Measurements from ENCODE around the gene MPP1.
"Not testable (repeated sequence)": the region's sequence is repeated elsewhere in the genome, so short reads cannot be mapped to it uniquely, and the experiment has no call there.

Gene MPP1

DNA sequence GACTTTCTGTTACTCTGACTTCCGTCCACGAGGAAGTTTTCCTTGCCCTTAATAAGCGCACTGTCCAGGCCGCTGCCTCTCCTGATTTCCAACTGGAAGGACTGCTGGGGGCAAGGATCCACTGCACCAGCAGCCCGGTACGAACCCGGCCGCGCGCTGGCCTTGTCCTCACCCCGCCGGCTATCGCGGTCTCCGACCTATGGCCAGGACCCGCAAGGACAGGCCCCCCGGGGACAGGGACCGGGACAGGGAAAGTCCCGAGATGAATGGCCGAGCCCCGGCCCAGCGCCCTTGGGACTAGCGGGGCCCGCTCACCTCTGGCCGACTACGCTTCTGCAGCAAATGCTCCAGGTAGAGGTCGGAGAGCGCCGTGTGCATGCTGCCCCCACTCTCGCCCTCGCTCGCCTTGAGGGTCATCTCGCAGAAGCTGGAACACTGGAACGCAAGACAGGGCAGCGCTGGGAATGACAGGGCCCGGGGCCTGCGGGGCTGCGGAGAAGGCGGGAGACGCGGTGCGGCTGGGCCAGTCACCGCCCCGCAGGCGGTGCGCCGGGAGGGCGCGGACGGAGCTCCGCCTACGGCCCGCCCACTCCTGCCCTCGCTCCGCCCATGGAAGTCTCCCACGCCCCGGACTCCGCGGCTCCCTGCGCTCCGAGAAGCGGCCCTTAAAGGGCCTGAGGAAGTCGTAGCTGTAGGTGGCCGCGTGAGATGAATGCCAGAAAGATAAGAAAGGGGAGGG lies at the start of gene MPP1:
MPP1 (minus strand) TSS at position 529 of the 739 bp plus-strand sequence; CDS start at position 417, 112 bp downstream.
- DNase-seq, result peak; percentile 72

GRCh38 chrX:154850957-154851611 lies 45.8 kb upstream of the MPP1 start:
- no peak for DNase-seq

- no peak for DNase-seq
These were observed 35.6 kb upstream of the MPP1 start for GRCh38 chrX:154840856-154841255.

DNA sequence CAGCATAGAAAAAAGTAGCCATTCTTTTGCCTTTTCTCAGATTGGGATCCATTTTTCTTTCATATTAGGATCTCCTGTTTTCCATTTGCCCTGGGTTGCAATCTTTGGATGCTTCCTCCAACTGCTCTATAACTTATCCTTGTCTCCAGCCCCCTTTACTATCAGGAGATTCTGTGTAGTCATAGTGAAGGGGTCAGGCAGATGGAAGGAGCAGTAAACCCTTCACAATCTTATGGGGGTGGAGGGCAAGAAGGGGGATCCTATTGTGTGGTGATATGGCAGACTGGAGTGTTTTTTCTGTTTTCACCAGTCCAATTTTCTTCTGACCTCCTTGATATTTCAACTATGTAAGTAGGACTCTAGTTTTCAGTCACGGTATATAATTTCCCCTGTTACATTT lies 30.9 kb upstream of the MPP1 start:
- DNase-seq, result no peak

GRCh38 chrX:154834562-154834961 lies 29.3 kb upstream of the MPP1 start, which contains the start of gene SMIM9:
Gene SMIM9, minus strand, starts transcription at chrX:154834662. Its CDS starts 3,806 bp downstream, at chrX:154830856.
- DNase-seq, result no peak

DNA sequence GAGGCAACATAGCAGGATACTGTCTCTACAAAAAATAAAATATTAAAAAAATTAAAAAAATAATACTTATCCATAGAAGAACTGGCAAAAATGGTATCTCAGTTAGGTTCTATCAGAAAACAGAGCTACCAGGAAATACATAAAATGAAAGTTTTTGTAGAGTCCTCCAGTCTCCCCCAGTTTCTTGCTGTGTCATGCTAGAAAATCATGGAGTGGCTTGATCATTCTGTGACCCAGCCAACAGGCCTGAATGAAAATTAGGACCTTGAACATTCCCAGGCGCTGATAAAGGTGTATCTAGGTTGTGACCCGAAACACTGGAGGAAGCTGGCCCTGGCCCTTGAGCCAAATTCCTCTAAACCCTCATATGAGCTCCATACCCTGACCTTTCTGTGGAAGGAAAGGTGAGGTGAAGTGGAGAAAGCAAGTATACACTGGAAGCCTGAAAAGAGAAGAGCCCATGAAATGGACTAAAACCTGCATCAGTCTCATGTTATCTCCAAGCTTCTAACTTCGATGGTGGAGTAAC lies 28.5 kb upstream of the MPP1 start:
- DNase-seq, result no peak

DNA sequence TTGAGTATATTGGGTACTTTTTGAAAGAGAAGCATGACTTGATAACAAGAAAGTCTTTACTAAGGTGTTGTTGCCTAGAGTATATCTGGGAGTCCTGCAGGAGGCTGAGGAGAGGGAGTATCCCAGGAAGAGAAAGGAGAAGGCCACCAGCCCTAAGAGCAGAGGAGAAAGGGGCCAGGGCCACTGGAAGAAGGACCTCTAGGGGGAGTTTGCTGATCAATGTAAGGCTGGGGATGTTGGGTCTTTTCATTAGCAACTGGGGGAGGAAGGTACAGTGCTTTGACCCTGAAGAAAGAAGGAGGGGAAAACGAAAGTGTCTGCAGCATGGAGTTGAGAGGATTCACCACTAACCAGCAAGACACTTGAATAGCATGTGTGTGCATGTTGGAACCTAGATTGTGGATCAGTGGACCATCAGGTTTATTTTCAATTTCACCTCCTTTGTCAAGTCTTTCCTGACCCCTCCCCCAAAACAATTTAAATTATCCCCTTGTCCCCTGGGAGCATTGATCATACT lies 24.7 kb upstream of the MPP1 start:
- no peak for DNase-seq

GRCh38 chrX:154829134-154829533 lies 23.8 kb upstream of the MPP1 start:
- no peak for DNase-seq

- DNase-seq, result no peak
These were observed 22.7 kb upstream of the MPP1 start for GRCh38 chrX:154828016-154828408.

DNA sequence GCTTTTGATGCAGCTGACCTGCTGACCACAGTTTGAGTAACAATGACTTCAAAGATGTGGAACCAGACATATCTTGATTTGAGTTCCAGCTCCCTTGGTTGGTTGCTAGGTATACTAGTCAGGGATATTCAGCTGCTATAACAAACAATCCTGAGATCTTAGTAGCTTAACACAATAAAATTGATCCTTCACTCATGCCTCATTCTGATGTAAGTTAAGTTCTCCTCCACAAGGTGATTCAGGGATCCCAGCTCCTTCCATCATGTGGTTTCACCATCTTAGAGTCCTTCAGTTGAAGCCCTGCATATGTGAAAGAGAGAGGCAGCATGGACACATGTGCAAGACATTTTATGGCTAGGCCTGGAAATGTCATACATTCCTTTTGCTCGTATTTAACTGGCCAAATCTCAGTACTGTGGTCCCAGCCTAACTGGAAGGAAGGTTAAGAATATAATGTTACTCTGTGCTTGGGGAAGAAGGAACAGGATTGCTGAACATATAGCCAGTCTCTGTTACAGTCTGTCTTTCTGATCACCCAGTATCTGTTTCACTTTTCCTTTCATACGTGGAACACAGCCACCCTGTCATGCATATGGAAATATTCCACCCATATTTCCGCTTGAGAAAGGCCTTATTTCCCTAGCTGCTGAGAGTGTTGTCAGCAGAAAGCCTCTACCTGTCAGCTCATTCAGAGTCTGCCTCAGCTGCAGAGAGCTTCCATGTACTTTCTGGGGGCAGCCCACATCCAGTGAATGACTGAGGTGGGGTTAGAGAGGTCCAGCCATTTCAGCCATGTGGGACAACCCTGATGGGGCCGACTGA lies 22.1 kb upstream of the MPP1 start:
- no peak for DNase-seq

DNA sequence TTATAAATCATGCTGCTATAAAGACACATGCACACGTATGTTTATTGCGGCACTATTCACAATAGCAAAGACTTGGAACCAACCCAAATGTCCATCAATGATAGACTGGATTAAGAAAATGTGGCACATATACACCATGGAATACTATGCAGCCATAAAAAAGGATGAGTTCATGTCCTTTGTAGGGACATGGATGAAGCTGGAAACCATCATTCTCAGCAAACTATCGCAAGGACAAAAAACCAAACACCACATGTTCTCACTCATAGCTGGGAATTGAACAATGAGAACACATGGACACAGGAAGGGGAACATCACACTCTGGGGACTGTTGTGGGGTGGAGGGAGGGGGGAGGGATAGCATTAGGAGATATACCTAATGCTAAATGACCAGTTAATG lies 20.3 kb upstream of the MPP1 start:
- not testable (repeated sequence) for DNase-seq

DNA sequence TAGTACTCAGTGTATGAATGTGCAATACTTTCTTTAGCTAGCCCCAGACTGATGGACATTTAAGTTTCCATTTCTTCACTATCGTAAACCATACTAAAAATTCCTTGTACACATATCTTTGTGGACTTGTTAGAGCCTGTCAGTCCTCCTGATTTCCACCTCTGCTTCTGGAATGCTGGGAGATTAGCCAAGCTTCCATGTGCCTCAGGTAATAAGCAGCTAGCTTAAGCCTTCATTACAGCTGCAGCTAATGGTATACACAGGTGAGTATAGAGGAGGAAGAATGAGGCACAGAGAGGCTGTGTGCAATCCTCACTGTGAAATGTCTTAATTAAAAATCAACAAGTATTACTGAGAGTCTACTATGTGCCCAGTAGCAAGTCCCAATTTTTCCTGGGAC lies 19.4 kb upstream of the MPP1 start:
- DNase-seq, result no peak

GRCh38 chrX:154822029-154822428 lies 16.7 kb upstream of the MPP1 start:
- no peak for DNase-seq

- no peak for DNase-seq
These were observed 16.2 kb upstream of the MPP1 start for GRCh38 chrX:154821523-154821922.

- no peak for DNase-seq
These were observed 14.6 kb upstream of the MPP1 start for GRCh38 chrX:154819771-154820341.

GRCh38 chrX:154818916-154819770 lies 13.9 kb upstream of the MPP1 start:
- no peak for DNase-seq

DNA sequence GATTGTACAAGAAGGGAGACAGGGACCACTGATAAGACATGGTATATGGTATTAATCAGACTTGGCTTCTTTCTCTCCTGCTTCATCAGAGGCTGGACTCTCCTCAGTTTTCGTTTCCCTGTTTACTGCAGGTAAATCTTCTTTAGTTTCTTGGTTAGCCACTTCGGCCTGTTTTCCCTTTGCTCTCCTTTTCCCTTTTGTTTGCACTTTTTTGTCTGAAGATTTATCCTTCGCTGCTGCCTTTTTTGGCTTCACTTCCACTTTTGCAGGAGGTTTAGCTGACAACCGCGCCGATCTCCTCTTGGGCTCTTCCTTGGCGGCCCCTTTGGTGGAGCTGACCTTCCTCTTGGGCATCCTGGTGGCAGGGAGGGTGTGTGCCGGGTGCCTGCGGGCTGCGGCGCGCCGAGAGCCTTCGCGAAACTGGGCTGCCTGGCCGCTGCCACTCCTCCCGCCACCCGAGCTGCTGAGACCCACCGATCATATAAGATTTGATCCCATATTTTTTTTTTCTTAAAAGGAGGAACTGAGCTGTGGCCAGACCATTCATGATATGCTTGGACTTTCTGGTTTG lies 11.8 kb upstream of the MPP1 start:
- not testable (repeated sequence) for DNase-seq

GRCh38 chrX:154816326-154816898 lies 11.1 kb upstream of the MPP1 start:
- DNase-seq, result not testable (repeated sequence)

DNA sequence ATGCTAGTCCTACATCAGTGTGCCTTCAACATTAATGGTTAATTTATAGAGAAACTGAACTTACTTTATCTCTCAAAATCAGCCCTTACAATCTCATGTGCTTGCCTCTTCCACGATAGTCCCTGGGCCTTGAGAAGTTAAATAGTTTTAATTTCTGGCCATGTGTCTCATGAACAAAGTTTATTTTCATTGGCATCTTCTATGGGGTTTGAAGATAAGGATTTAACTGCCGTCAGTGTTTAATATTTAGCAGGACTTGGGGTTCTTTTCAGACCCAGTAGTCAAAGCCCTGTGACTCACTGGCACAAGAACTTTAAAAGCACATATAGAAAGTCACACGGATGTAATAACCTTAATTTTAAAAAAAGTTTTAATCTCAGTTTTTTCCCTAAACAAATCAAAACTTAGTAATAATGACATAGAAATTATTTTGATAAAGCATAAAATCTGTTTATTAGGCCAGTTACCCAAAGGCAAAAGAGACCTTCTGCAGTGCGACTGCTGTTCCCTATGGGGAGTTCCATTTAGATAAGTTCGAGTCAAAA lies 10.1 kb upstream of the MPP1 start:
- DNase-seq, result no peak

DNA sequence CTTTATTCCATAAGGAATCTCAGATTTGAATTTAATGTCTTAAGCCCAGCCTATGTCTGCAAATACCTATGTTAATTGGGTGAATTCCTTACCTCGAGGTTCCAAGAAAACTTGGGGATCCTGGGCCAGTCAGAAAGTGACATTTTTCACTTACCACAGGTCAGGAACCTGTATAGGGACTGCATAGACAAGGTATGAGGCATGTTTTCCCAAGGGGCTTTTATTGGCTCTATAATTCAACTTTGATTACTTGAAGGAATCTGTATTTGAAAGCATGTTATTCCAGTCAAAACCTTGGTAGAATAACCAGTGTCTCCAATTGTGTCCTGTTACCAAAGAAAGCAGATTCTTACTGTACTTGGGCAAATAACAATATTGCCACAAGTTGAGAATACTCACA lies 8.5 kb upstream of the MPP1 start:
- no peak for DNase-seq
